ENCODE data around the gene DEFB118. TPM values are rescaled to one million over a fixed set of nuclear protein-coding genes. Genes with fewer than 3 reads are reported as not detected.
"Not testable (repeated sequence)": the region's sequence is repeated elsewhere in the genome, so short reads cannot be mapped to it uniquely, and the experiment has no call there.

DEFB118 gene, protein sequence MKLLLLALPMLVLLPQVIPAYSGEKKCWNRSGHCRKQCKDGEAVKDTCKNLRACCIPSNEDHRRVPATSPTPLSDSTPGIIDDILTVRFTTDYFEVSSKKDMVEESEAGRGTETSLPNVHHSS
- not detected for total RNA-seq

DNA sequence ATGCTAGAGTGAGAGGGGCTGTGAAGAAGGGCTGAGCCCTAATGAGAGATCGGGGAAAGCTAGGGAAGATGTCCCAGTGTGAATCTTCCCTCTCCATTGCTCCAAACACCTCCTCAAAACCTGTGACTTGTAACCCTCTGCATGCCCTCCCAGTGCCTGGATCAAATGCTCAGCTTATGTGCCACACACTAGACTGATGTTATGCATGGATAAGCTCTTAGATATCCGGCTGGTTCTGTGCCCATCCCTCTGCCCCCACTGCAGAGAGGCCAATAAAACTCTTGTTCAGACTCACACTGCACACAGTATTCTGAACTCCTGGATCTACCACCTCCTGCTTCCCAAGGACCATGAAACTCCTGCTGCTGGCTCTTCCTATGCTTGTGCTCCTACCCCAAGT is at the start of gene DEFB118:
TSS of gene DEFB118 (plus strand) at position 301 of the 400 bp plus-strand sequence. CDS start at position 351, 50 bp downstream.
- H3K27ac Mint-ChIP-seq: no peak within 1 kb of the TSS

DNA sequence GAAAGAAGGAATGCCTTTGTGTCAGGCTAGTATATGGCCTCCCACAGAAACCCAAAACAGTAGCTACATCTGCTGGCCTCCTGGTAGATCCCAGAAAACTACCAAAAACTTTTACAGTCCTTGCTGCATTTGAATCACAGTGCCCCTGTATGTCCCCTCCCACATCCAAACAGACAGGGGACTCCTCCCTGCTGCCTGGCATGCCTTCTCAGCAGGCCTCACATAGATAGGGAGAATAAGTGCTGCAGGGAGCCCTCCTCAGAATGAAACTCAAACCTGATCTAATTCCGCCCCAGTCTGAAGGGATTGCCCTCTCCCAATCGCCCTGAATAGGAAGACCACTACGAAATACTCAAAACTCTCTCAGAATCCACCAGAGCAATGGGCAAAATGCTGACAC is 45.9 kb upstream of the DEFB118 start:
- H3K4me3 Mint-ChIP-seq: no peak overlapping the region
- ChIA-PET CTCF (no interaction called here), POLR2A (no interaction called here)
- no peak for ATAC-seq
- H3K4me1 Mint-ChIP-seq (ENCODE audit: low read depth): no peaks in the 10 kb centered on the region
- no peaks in the 10 kb centered on the region for H3K36me3 Mint-ChIP-seq (ENCODE audit: low read depth)
- H3K27ac Mint-ChIP-seq: no peak overlapping the region
- no peaks in the 10 kb centered on the region for H3K27me3 Mint-ChIP-seq (ENCODE audit: low read depth)
- no peak for DNase-seq
- H3K9me3 Mint-ChIP-seq (ENCODE audit: insufficient read depth): no peaks in the 10 kb centered on the region

More for the DNA sequence above, at the start of gene DEFB118:
- DNase-seq (no peak), ATAC-seq (no peak)
- no peaks in the 10 kb centered on the region for H3K27me3 Mint-ChIP-seq (ENCODE audit: low read depth)
- H3K4me3 Mint-ChIP-seq: no peak within 1 kb of the TSS
- H3K9me3 Mint-ChIP-seq (ENCODE audit: insufficient read depth): no peaks in the 10 kb centered on the region
- ChIA-PET CTCF (no interaction called here), POLR2A (no interaction called here)
- no peaks in the 10 kb centered on the region for H3K36me3 Mint-ChIP-seq (ENCODE audit: low read depth)
- no peaks in the 10 kb centered on the region for H3K4me1 Mint-ChIP-seq (ENCODE audit: low read depth)

DNA sequence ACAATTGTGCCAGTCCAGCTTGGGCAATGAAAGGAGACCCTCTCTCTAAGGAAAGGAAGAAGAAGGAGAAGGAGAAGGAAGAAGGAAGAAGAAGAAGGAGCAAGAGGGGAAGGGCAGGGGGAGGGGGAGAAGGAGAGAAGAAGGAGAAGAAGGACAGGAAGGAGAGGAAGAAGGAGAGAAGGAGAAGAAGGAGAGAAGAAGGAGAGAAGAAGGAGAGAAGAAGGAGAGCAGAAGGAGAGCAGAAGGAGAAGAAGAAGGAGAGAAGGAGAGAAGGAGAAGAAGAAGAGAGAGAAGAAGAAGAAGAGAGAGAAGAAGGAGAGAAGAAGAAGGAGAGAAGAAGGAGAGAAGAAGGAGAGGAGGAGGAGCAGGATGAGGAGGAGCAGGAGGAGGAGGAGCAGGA is 37.5 kb upstream of the DEFB118 start:
- no peak for ATAC-seq
- ChIA-PET POLR2A (no interaction called here), CTCF (no interaction called here)
- H3K4me1 Mint-ChIP-seq (ENCODE audit: low read depth): no peaks in the 10 kb centered on the region
- no peak overlapping the region for H3K27ac Mint-ChIP-seq
- H3K4me3 Mint-ChIP-seq: no peak overlapping the region
- no peaks in the 10 kb centered on the region for H3K27me3 Mint-ChIP-seq (ENCODE audit: low read depth)
- no peak for DNase-seq
- peaks cover 7% of the 10 kb centered on the region for H3K9me3 Mint-ChIP-seq (ENCODE audit: insufficient read depth)
- no peaks in the 10 kb centered on the region for H3K36me3 Mint-ChIP-seq (ENCODE audit: low read depth)

GRCh38 chr20:31341470-31341869 is 26.9 kb upstream of the DEFB118 start:
- CTCF ChIA-PET: no interaction called here
- Mint-ChIP-seq H3K4me3 (no peak overlapping the region), H3K27me3 (ENCODE audit: low read depth) (no peaks in the 10 kb centered on the region), H3K9me3 (ENCODE audit: insufficient read depth) (no peaks in the 10 kb centered on the region), H3K36me3 (ENCODE audit: low read depth) (no peaks in the 10 kb centered on the region), H3K4me1 (ENCODE audit: low read depth) (no peaks in the 10 kb centered on the region), H3K27ac (no peak overlapping the region)
- no peak for DNase-seq
- ATAC-seq: no peak
- POLR2A ChIA-PET: no interaction called here

GRCh38 chr20:31355981-31356380 is 12.4 kb upstream of the DEFB118 start:
- ATAC-seq (no peak), DNase-seq (no peak)
- Mint-ChIP-seq H3K36me3 (ENCODE audit: low read depth) (no peaks in the 10 kb centered on the region), H3K27me3 (ENCODE audit: low read depth) (no peaks in the 10 kb centered on the region), H3K4me1 (ENCODE audit: low read depth) (no peaks in the 10 kb centered on the region), H3K27ac (no peak overlapping the region), H3K9me3 (ENCODE audit: insufficient read depth) (no peaks in the 10 kb centered on the region), H3K4me3 (no peak overlapping the region)
- POLR2A ChIA-PET: no interaction called here
- CTCF ChIA-PET: no interaction called here

DNA sequence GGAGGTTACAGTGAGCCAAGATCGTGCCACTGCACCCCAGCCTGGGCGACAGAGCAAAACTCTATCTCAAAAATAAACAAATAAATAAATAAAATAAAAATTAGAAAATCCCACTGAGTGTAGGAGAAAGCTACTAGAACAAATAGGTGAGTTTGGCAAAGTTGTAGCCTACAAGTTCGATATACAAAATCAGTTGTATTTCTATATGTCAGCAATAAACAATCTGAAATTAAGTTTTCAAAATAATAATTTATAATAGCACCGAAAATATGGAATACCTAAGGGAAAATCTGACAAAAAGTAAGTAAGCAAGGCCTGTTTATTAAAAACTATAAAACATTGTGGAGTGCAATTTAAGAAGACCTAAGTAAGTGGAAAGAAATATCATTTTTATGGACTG is 5.1 kb upstream of the DEFB118 start:
- ChIA-PET POLR2A (no interaction called here), CTCF (no interaction called here)
- no peaks in the 10 kb centered on the region for H3K36me3 Mint-ChIP-seq (ENCODE audit: low read depth)
- DNase-seq: no peak
- H3K4me1 Mint-ChIP-seq (ENCODE audit: low read depth): no peaks in the 10 kb centered on the region
- H3K27ac Mint-ChIP-seq: no peak overlapping the region
- ATAC-seq: no peak
- no peaks in the 10 kb centered on the region for H3K9me3 Mint-ChIP-seq (ENCODE audit: insufficient read depth)
- no peak overlapping the region for H3K4me3 Mint-ChIP-seq
- H3K27me3 Mint-ChIP-seq (ENCODE audit: low read depth): no peaks in the 10 kb centered on the region

DNA sequence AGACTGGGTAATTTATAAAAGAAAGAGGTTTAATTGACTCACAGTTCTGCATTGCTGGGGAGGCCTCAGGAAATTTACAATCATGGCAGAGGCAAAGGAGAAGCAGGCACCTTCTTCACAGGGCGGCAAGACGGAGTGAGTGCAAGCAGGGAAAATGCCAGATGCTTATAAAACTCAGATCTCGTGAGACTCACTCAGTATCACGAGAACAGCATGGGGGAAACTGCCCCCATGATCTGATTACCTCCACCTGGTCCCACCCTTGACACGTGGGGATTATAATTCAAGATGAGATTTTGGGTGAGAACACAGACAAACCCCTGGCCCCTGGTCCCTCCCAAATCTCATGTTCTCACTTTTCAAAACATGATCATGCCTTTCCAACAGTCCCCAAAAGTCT is 4.1 kb upstream of the DEFB118 start:
- H3K9me3 Mint-ChIP-seq (ENCODE audit: insufficient read depth); H3K27me3 Mint-ChIP-seq (ENCODE audit: low read depth); ATAC-seq; CTCF ChIA-PET; H3K27ac Mint-ChIP-seq; H3K36me3 Mint-ChIP-seq (ENCODE audit: low read depth); H3K4me1 Mint-ChIP-seq (ENCODE audit: low read depth); POLR2A ChIA-PET; H3K4me3 Mint-ChIP-seq; DNase-seq: not testable (repeated sequence)

DNA sequence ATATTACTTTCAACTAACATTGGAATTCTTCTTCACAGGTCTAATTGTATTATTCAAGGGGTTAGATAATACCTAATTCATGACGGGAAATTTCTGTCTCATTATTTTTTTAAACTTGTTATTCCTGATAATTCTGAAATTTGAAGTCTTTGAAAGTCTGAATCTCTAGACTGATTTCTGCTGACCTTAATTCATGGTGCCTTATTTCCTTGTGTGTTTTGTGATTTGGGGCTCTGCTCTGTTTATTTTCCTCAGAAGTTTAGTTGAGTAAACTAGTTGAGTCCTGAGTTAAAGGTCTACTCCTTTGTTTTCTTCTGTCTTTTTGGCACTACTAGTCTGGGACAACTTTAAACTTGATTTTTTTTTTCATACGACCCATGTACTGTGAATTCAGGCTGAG is 5.9 kb downstream of the DEFB118 start:
- DNase-seq: no peak
- H3K36me3 Mint-ChIP-seq (ENCODE audit: low read depth): no peaks in the 10 kb centered on the region
- H3K27me3 Mint-ChIP-seq (ENCODE audit: low read depth): no peaks in the 10 kb centered on the region
- ChIA-PET CTCF (no interaction called here), POLR2A (no interaction called here)
- H3K27ac Mint-ChIP-seq: no peak overlapping the region
- no peaks in the 10 kb centered on the region for H3K4me1 Mint-ChIP-seq (ENCODE audit: low read depth)
- ATAC-seq: no peak
- no peaks in the 10 kb centered on the region for H3K9me3 Mint-ChIP-seq (ENCODE audit: insufficient read depth)
- H3K4me3 Mint-ChIP-seq: no peak overlapping the region

- Mint-ChIP-seq H3K9me3 (ENCODE audit: insufficient read depth) (no peaks in the 10 kb centered on the region), H3K4me1 (ENCODE audit: low read depth) (no peaks in the 10 kb centered on the region), H3K27me3 (ENCODE audit: low read depth) (peaks cover 2% of the 10 kb centered on the region), H3K36me3 (ENCODE audit: low read depth) (no peaks in the 10 kb centered on the region), H3K4me3 (no peak within 1 kb of the TSS), H3K27ac (no peak within 1 kb of the TSS)
- ChIA-PET POLR2A (no interaction called here), CTCF (no interaction called here)
- DNase-seq (no peak), ATAC-seq (no peak)
Observed at GRCh38 chr20:31390490-31390889, 22.1 kb downstream of the DEFB118 start, which contains the start of gene DEFB119. TSS of gene DEFB119 (minus strand) at chr20:31390590. CDS start at chr20:31390483, 107 bp downstream.

GRCh38 chr20:31392836-31393235 is 24.4 kb downstream of the DEFB118 start:
- no peak for ATAC-seq
- ChIA-PET POLR2A (no interaction called here), CTCF (no interaction called here)
- no peak for DNase-seq
- Mint-ChIP-seq H3K4me1 (ENCODE audit: low read depth) (no peaks in the 10 kb centered on the region), H3K9me3 (ENCODE audit: insufficient read depth) (no peaks in the 10 kb centered on the region), H3K27me3 (ENCODE audit: low read depth) (peaks cover 2% of the 10 kb centered on the region), H3K4me3 (no peak overlapping the region), H3K36me3 (ENCODE audit: low read depth) (no peaks in the 10 kb centered on the region), H3K27ac (no peak overlapping the region)

DNA sequence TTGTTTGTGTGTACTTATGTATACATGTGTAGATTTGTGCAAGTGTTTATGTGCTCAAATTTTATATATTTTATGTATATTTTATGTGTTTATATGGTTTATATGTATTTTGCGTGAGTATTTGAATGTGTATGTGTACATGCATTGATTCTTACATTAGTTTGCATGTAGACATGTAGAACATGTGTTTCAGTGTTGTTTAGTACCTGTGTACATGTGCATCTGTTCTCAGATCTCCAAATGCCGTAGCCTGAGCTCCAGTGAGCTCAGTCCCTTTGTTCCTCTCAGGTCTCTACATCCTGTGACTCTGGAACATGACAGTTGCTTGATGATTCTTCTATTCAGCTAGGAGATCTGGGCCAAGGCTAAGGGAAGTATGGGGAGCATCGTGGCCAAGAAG is 26.5 kb downstream of the DEFB118 start:
- Mint-ChIP-seq H3K36me3 (ENCODE audit: low read depth) (no peaks in the 10 kb centered on the region), H3K4me1 (ENCODE audit: low read depth) (no peaks in the 10 kb centered on the region), H3K4me3 (no peak overlapping the region), H3K27me3 (ENCODE audit: low read depth) (peaks cover 2% of the 10 kb centered on the region), H3K9me3 (ENCODE audit: insufficient read depth) (no peaks in the 10 kb centered on the region), H3K27ac (no peak overlapping the region)
- POLR2A ChIA-PET: no interaction called here
- ATAC-seq (no peak), DNase-seq (no peak)
- CTCF ChIA-PET: no interaction called here

GRCh38 chr20:31403886-31404285 is 35.5 kb downstream of the DEFB118 start:
- no peaks in the 10 kb centered on the region for H3K36me3 Mint-ChIP-seq (ENCODE audit: low read depth)
- no peak for ATAC-seq
- H3K4me1 Mint-ChIP-seq (ENCODE audit: low read depth): no peaks in the 10 kb centered on the region
- no peak for DNase-seq
- POLR2A ChIA-PET: no interaction called here
- no peak overlapping the region for H3K4me3 Mint-ChIP-seq
- no peak overlapping the region for H3K27ac Mint-ChIP-seq
- no peaks in the 10 kb centered on the region for H3K9me3 Mint-ChIP-seq (ENCODE audit: insufficient read depth)
- H3K27me3 Mint-ChIP-seq (ENCODE audit: low read depth): no peaks in the 10 kb centered on the region
- CTCF ChIA-PET: interaction anchor here (1.1 kb wide), 1 partner anchor 99 kb away, joined by 4 read pairs; no protein-coding TSS in a partner anchor

GRCh38 chr20:31406115-31406514 is 37.7 kb downstream of the DEFB118 start, which contains the start of gene DEFB121:
TSS of gene DEFB121 (minus strand) at chr20:31406215. CDS start at chr20:31406152, 63 bp downstream.
- Mint-ChIP-seq H3K27ac (no peak within 1 kb of the TSS), H3K27me3 (ENCODE audit: low read depth) (no peaks in the 10 kb centered on the region), H3K4me3 (no peak within 1 kb of the TSS), H3K9me3 (ENCODE audit: insufficient read depth) (no peaks in the 10 kb centered on the region), H3K36me3 (ENCODE audit: low read depth) (no peaks in the 10 kb centered on the region), H3K4me1 (ENCODE audit: low read depth) (no peaks in the 10 kb centered on the region)
- CTCF ChIA-PET: interaction anchor here (1.3 kb wide), 1 partner anchor 91 kb away, joined by 3 read pairs; no protein-coding TSS in a partner anchor
- POLR2A ChIA-PET: no interaction called here
- DNase-seq: no peak
- ATAC-seq: no peak
